NB4 (cell line): ENCODE results near the gene STH.

Experiments
- MYC ChIP-seq: IDR thresholded peaks from 2 replicates; pipeline ENCODE4 v1.6.1; 2011; ENCODE audit warnings: low read depth, low read length
- POLR2A ChIP-seq: IDR thresholded peaks from 2 replicates; pipeline ENCODE4 v1.6.1; 2011; ENCODE audit warnings: mild to moderate bottlenecking; ENCODE audit not compliant: insufficient read length; ENCODE audit errors: extremely low read depth
- TF ChIP-seq, protein P1 (sequence below): IDR thresholded peaks from one replicate; pipeline ENCODE4 v1.5.1; 2012; ENCODE audit warnings: low read depth, low read length
- TF ChIP-seq, protein P2 (sequence below): IDR thresholded peaks from 2 replicates; pipeline ENCODE4 v1.6.1; 2011; ENCODE audit warnings: low read depth, low read length

DNA sequence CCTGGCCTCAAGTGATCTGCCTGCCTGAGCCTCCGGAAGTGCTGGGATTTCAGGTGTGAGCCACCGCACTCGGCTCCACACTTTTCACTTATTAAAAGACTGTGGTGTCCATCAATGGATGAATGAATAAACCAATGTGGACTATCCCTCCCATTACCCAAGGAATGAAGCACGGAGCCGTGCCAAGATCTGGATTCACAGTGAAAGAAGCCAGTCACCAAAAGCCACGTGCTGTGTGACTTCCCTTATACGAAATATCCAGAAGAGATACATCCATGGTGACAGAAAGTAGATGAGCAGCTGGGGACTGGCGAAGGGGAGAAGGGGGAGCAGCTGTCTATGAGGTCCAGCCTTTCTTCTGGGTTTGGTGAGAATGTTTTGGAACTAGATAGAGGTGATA lies 48.2 kb upstream of the STH start:
- TF ChIP-seq POLR2A = no peak
- no peak for TF ChIP-seq MYC
- TF ChIP-seq, protein P1, sequence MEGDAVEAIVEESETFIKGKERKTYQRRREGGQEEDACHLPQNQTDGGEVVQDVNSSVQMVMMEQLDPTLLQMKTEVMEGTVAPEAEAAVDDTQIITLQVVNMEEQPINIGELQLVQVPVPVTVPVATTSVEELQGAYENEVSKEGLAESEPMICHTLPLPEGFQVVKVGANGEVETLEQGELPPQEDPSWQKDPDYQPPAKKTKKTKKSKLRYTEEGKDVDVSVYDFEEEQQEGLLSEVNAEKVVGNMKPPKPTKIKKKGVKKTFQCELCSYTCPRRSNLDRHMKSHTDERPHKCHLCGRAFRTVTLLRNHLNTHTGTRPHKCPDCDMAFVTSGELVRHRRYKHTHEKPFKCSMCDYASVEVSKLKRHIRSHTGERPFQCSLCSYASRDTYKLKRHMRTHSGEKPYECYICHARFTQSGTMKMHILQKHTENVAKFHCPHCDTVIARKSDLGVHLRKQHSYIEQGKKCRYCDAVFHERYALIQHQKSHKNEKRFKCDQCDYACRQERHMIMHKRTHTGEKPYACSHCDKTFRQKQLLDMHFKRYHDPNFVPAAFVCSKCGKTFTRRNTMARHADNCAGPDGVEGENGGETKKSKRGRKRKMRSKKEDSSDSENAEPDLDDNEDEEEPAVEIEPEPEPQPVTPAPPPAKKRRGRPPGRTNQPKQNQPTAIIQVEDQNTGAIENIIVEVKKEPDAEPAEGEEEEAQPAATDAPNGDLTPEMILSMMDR = no peak
- TF ChIP-seq, protein P2, sequence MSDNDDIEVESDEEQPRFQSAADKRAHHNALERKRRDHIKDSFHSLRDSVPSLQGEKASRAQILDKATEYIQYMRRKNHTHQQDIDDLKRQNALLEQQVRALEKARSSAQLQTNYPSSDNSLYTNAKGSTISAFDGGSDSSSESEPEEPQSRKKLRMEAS = no peak
